B cell (primary cell): Measurements from ENCODE around the gene NUP93. TPM values are rescaled to one million over a fixed set of nuclear protein-coding genes. Genes with fewer than 3 reads are reported as not detected.

Experiments
- ATAC-seq: fragments of 200-7000 bp; cut with Tn5 transposase; one replicate; pipeline ENCODE4 v1.10.0; 2021; ENCODE audit warnings: low read depth, mild to moderate bottlenecking, moderate number of reproducible peaks, moderate library complexity
- CTCF ChIA-PET: fragments of 350-600 bp; sonication (Branson Sonifier 250); formaldehyde crosslinking; loops from one replicate; lab custom pipeline; 2021; ENCODE audit warnings: antibody characterized with exemption, inconsistent platforms; lab: Charles Lee
- POLR2A ChIA-PET: fragments of 350-600 bp; sonication (Branson Sonifier 250); formaldehyde crosslinking; loops from one replicate; lab custom pipeline; 2021; ENCODE audit warnings: antibody characterized with exemption; lab: Charles Lee
- DNase-seq: peaks from one replicate; pipeline ENCODE4 v3.0.0; 2013
- H2AFZ ChIP-seq: 2 replicates; pipeline ENCODE4 v1.6.1; 2012; ENCODE audit warnings: mild to moderate bottlenecking, low read depth, low read length; ENCODE audit not compliant: insufficient read depth, poor library complexity, severe bottlenecking
- H3K27ac ChIP-seq, 2 donors: 1 replicate in 1 of 2; 2 replicates in 1 of 2; pipeline ENCODE4 v1.5.1; 2012 to 2013; ENCODE audit warnings: low read length in 2 of 2, mild to moderate bottlenecking in 2 of 2, moderate library complexity in 1 of 2
- H3K27me3 ChIP-seq, 4 experiments: fragments of 200-600 bp in 1 of 4; sonication (generic) in 1 of 4; replicated peaks in 1 of 4; 1 replicate in 2 of 4; 2 replicates in 2 of 4; pipeline versions ENCODE4 v1.6.1 to v1.7.0; 2013 to 2016; ENCODE audit warnings: low read length in 3 of 4, mild to moderate bottlenecking in 2 of 4, mixed read lengths in 1 of 4, moderate library complexity in 1 of 4; ENCODE audit not compliant: insufficient read depth in 4 of 4, control insufficient read depth in 3 of 4; ENCODE audit errors: control extremely low read depth in 1 of 4
- H3K36me3 ChIP-seq, 2 experiments: replicated peaks in 1 of 2; 1 replicate in 1 of 2; 2 replicates in 1 of 2; pipeline versions ENCODE4 v1.6.1 to v1.7.1; 2013; ENCODE audit warnings: low read length in 1 of 2; ENCODE audit not compliant: insufficient read depth in 2 of 2, control insufficient read depth in 1 of 2; ENCODE audit errors: control extremely low read depth in 1 of 2, extremely low read depth in 1 of 2
- H3K4me1 ChIP-seq, 2 donors: fragments of 200-600 bp in 1 of 2; sonication (generic) in 1 of 2; 1 replicate in 1 of 2; 2 replicates in 1 of 2; pipeline versions ENCODE4 v1.5.1 to v1.6.1; 2013 to 2017; ENCODE audit warnings: low read length in 2 of 2; ENCODE audit not compliant: control insufficient read depth in 2 of 2, insufficient read depth in 2 of 2
- H3K4me2 ChIP-seq: replicated peaks from 2 replicates; pipeline ENCODE3; 2012; ENCODE audit warnings: mild to moderate bottlenecking, low read depth, low read length; ENCODE audit not compliant: poor library complexity, severe bottlenecking
- H3K4me3 ChIP-seq, 5 experiments: fragments of 200-600 bp in 1 of 5; sonication (generic) in 1 of 5; 1 replicate in 3 of 5; 2 replicates in 2 of 5; pipeline versions ENCODE4 v1.5.1 to v1.7.0; 2011 to 2016; ENCODE audit warnings: low read length in 4 of 5, mild to moderate bottlenecking in 4 of 5, low read depth in 2 of 5, control low read depth in 1 of 5, moderate library complexity in 1 of 5; ENCODE audit not compliant: insufficient read depth in 1 of 5; ENCODE audit errors: control extremely low read depth in 1 of 5, extremely low read depth in 1 of 5
- H3K79me2 ChIP-seq: fragments of 200-600 bp; sonication (generic); one replicate; pipeline ENCODE4 v1.6.0; 2016; ENCODE audit warnings: low read length; ENCODE audit not compliant: control insufficient read depth, insufficient read depth
- H3K9ac ChIP-seq: fragments of 200-600 bp; sonication (generic); 2 replicates; pipeline ENCODE4 v1.6.1; 2017; ENCODE audit warnings: mild to moderate bottlenecking, low read length, moderate library complexity
- H3K9me3 ChIP-seq, 3 donors: one replicate each; pipeline versions ENCODE4 v1.6.1 to v1.7.1; 2013; ENCODE audit warnings: low read length in 2 of 3; ENCODE audit not compliant: control insufficient read depth in 2 of 3, insufficient read depth in 1 of 3; ENCODE audit errors: control extremely low read depth in 1 of 3
- H4K20me1 ChIP-seq: 2 replicates; pipeline ENCODE4 v1.6.0; 2012; ENCODE audit warnings: mild to moderate bottlenecking, low read length; ENCODE audit not compliant: insufficient read depth, control insufficient read depth, poor library complexity, severe bottlenecking
- H3K27ac Mint-ChIP-seq: one replicate; pipeline ENCODE4 v1.8.0; 2021; ENCODE audit warnings: mixed read lengths
- H3K27me3 Mint-ChIP-seq: one replicate; pipeline ENCODE4 v1.8.0; 2021; ENCODE audit warnings: mixed read lengths
- H3K4me1 Mint-ChIP-seq: one replicate; pipeline ENCODE4 v1.8.0; 2021; ENCODE audit warnings: mixed read lengths
- H3K4me3 Mint-ChIP-seq: one replicate; pipeline ENCODE4 v1.8.0; 2021; ENCODE audit warnings: mixed read lengths
- H3K9me3 Mint-ChIP-seq: one replicate; pipeline ENCODE4 v1.8.0; 2022; ENCODE audit warnings: mixed read lengths; ENCODE audit not compliant: insufficient read depth
- EZH2 ChIP-seq: IDR thresholded peaks from 2 replicates; pipeline ENCODE4 v1.6.1; 2012; ENCODE audit warnings: borderline replicate concordance, low read depth, mild to moderate bottlenecking, moderate library complexity, low read length; ENCODE audit not compliant: insufficient read depth, poor library complexity, severe bottlenecking
- WGBS: methylation state at CpG from one replicate; pipeline ENCODE4 v1.1.5; 2013; ENCODE audit warnings: missing lambda C conversion rate; ENCODE audit not compliant: insufficient coverage; 5-methylcytosine and 5-hydroxymethylcytosine counted together
- intact Hi-C: fragments of 100-400 bp; cut with micrococcal nuclease; formaldehyde crosslinking; loops from one replicate; pipeline ENCODE4 v1.10.0; 2022
- polyA plus RNA-seq: library from polyadenylated mRNA; depleted of rRNA; stranded (reverse); fragments of >200 nt; gene quantifications from 2 replicates; pipeline ENCODE4 v1.2.3, GENCODE V29; 2012
- total RNA-seq, 2 donors: library from RNA; stranded (reverse); fragments of 120-200 nt in 1 of 2; gene quantifications; 1 replicate in 1 of 2; 2 replicates in 1 of 2; pipeline versions ENCODE4 v1.2.3 to v1.2.4, GENCODE V29; 2013 to 2022
- TF ChIP-seq, protein P1 (sequence below): fragments of 200-600 bp; IDR thresholded peaks from one replicate; pipeline ENCODE4 v1.8.0; 2022; ENCODE audit warnings: antibody characterized with exemption, mild to moderate bottlenecking

Gene NUP93
- total and polyA plus RNA-seq, 2 donors (not counting 1 experiment from before 2014, with no cell fraction given) = 23.6 to 64.6 TPM

DNA sequence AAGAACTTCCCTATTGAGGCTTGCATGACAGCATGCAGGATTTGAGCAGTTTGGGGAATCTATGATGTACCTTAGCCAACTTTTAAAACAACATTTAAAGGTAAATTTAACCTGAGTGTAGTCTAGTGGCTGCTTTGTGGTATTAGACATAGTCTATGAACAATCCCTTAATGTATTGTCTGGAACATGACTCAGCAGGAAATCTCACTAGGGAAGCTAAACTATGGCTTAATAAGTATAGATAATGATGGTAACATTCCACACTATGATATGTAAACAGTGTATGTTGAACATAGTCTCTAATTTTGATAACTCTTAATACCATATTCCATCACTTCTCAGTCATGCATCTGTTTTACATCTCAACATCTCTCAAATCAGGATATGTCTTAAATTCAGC is 83.0 kb downstream of the NUP93 start:
- H3K4me3 Mint-ChIP-seq = no peak overlapping the region
- Histone ChIP-seq H3K4me2 (no peak overlapping the region), H4K20me1 (no peaks in the 10 kb centered on the region), H3K9ac (no peak overlapping the region), H3K27me3 (no peaks in the 10 kb centered on the region), H3K9me3 (no peaks in the 10 kb centered on the region), H3K4me3 (no peak overlapping the region), H3K4me1 (no peaks in the 10 kb centered on the region), H3K36me3 (peaks cover 0 to 6% of the 10 kb centered on the region in 2 experiments), H3K27ac (no peak overlapping the region), H3K79me2 (no peaks in the 10 kb centered on the region), H2AFZ (no peak overlapping the region)
- H3K27ac Mint-ChIP-seq = no peak overlapping the region
- no peaks in the 10 kb centered on the region for H3K9me3 Mint-ChIP-seq
- no peaks in the 10 kb centered on the region for H3K27me3 Mint-ChIP-seq
- ATAC-seq (no peak), DNase-seq (no peak)
- no peak for TF ChIP-seq EZH2
- TF ChIP-seq, protein P1, sequence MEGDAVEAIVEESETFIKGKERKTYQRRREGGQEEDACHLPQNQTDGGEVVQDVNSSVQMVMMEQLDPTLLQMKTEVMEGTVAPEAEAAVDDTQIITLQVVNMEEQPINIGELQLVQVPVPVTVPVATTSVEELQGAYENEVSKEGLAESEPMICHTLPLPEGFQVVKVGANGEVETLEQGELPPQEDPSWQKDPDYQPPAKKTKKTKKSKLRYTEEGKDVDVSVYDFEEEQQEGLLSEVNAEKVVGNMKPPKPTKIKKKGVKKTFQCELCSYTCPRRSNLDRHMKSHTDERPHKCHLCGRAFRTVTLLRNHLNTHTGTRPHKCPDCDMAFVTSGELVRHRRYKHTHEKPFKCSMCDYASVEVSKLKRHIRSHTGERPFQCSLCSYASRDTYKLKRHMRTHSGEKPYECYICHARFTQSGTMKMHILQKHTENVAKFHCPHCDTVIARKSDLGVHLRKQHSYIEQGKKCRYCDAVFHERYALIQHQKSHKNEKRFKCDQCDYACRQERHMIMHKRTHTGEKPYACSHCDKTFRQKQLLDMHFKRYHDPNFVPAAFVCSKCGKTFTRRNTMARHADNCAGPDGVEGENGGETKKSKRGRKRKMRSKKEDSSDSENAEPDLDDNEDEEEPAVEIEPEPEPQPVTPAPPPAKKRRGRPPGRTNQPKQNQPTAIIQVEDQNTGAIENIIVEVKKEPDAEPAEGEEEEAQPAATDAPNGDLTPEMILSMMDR = no peak
- CTCF ChIA-PET = no interaction called here
- intact Hi-C loops = no loop called here
- POLR2A ChIA-PET = no interaction called here
- H3K4me1 Mint-ChIP-seq = no peaks in the 10 kb centered on the region

DNA sequence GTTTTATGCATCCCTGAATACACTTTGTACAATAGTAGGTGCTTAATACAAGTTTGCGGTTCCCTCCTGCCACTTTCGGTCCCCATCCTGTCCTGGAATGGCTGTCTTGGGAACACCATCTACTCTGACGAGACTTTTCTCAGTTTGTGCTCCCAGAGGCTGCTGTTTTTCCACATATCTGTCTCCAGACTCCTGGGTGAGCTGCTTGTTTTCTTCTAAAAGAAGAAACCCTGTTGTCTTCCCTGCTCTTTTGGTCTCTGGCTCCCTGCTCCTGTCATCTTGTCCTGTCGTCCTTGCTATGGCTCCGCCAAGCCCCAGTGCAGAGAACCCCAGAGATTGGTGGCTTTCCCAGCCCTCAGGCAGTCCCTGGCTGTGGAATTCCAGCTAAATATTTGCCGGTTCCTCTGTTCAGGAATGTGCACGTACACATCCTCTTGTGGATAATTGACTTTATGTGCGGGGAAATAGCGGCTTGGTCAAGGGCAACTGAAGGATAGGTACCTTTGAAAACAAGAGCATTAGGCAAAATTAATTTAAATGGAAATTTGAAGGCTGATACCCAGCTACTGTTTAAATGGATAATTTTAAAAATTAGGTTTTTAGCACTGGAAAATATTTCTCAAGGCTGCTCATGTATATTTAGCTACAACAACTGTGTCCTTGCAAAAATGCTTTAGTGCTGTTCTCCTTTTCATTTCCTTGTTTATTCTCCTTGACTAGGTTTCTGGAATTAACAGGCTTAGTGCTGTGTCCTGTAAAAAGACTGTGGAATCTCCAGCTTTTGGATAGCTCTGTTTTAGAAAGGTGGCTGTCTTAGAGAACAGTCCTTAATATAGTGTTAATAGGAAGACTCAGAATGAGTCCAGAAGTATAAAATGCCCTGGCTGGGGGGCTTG is 84.9 kb downstream of the NUP93 start:
- WGBS = 97% methylated on average over 9 of the region's 9 CpGs
- H3K9ac ChIP-seq = no peak overlapping the region
- no peaks in the 10 kb centered on the region for H3K79me2 ChIP-seq
- DNase-seq = no peak
- CTCF ChIA-PET = no interaction called here
- Mint-ChIP-seq H3K4me1 (no peaks in the 10 kb centered on the region), H3K4me3 (no peak overlapping the region), H3K27me3 (no peaks in the 10 kb centered on the region), H3K27ac (no peak overlapping the region), H3K9me3 (no peaks in the 10 kb centered on the region)
- H3K27me3 ChIP-seq = no peaks in the 10 kb centered on the region
- no peak overlapping the region for H3K4me3 ChIP-seq
- TF ChIP-seq EZH2 = no peak
- TF ChIP-seq, protein P1 = no peak
- H3K4me2 ChIP-seq = no peak overlapping the region
- H3K9me3 ChIP-seq = no peaks in the 10 kb centered on the region
- H3K4me1 ChIP-seq = no peaks in the 10 kb centered on the region
- POLR2A ChIA-PET = no interaction called here
- intact Hi-C loops = no loop called here
- no peak overlapping the region for H3K27ac ChIP-seq
- H3K36me3 ChIP-seq = peaks cover 0 to 15% of the 10 kb centered on the region in 2 experiments
- no peak for ATAC-seq
- no peak overlapping the region for H2AFZ ChIP-seq
- no peaks in the 10 kb centered on the region for H4K20me1 ChIP-seq
